Activated T-cell treated with anti-CD3 and anti-CD28 coated beads, Interleukin-2, amount 50 U/mL, for 72 hours (primary cell): ENCODE results near the gene RPL41. TPM values are rescaled to one million over a fixed set of nuclear protein-coding genes. Genes with fewer than 3 reads are reported as not detected.

Experiments used
- ATAC-seq, 2 donors: fragments of 150-1000 bp; cut with Tn5 transposase; replicated peaks in 1 of 2; 2 replicates each; pipeline ENCODE4 v1.10.0; 2021; ENCODE audit warnings: moderate library complexity in 2 of 2, mild to moderate bottlenecking in 1 of 2
- DNase-seq, 2 donors: peaks; one replicate each; pipeline ENCODE4 v3.0.0; 2021 to 2022; ENCODE audit warnings: mixed read lengths in 1 of 2
- H3K27ac Mint-ChIP-seq: one replicate; pipeline ENCODE4 v1.8.0; 2022; ENCODE audit warnings: mild to moderate bottlenecking, moderate library complexity, mixed read lengths
- H3K27me3 Mint-ChIP-seq: one replicate; pipeline ENCODE4 v1.8.0; 2022; ENCODE audit warnings: low read depth, mixed read lengths
- H3K36me3 Mint-ChIP-seq, 2 donors: one replicate each; pipeline ENCODE4 v1.8.0; 2022; ENCODE audit warnings: mixed read lengths in 2 of 2, mild to moderate bottlenecking in 1 of 2; ENCODE audit not compliant: insufficient read depth in 2 of 2
- H3K4me1 Mint-ChIP-seq: one replicate; pipeline ENCODE4 v1.8.0; 2022; ENCODE audit warnings: low read depth, mixed read lengths
- H3K4me3 Mint-ChIP-seq, 2 donors: one replicate each; pipeline ENCODE4 v1.8.0; 2022; ENCODE audit warnings: mild to moderate bottlenecking in 2 of 2, mixed read lengths in 2 of 2, moderate library complexity in 2 of 2
- H3K9me3 Mint-ChIP-seq, 2 donors: one replicate each; pipeline ENCODE4 v1.8.0; 2022; ENCODE audit warnings: mixed read lengths in 2 of 2
- total RNA-seq, 2 donors: library from RNA; stranded (reverse); gene quantifications; one replicate each; pipeline ENCODE4 v1.2.3, GENCODE V29; 2022

Gene RPL41
- total RNA-seq, 2 donors from 2014 or later, result 5,172 to 5,269 TPM

DNA sequence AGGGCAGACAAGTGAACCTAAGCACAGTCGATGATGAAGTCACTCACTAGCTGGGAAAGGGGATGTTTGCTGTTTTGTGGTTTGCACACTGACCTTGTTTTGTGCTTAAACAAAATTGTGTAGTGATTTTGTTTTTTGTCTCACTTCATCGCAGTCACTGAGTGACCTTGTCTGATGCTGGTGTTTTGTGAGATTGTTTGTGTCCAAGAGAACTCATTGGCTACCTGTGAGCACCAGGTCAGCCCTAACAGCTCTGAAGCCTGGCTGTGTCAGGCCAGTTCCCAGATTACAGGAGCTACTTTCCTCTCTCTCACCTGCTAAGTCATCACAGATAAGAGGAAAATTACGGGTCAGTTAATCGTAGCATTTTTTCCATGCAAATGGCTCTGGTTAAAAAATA lies 7.7 kb downstream of the RPL41 start:
- H3K4me1 Mint-ChIP-seq, result peaks cover 43% of the 10 kb centered on the region
- ATAC-seq (no peak), DNase-seq (no peak)
- peak overlapping the region; percentile 68 for H3K27ac Mint-ChIP-seq
- H3K9me3 Mint-ChIP-seq, result no peaks in the 10 kb centered on the region
- no peaks in the 10 kb centered on the region for H3K27me3 Mint-ChIP-seq
- H3K36me3 Mint-ChIP-seq, result peaks cover 7 to 14% of the 10 kb centered on the region in 2 donors
- no peak overlapping the region for H3K4me3 Mint-ChIP-seq

DNA sequence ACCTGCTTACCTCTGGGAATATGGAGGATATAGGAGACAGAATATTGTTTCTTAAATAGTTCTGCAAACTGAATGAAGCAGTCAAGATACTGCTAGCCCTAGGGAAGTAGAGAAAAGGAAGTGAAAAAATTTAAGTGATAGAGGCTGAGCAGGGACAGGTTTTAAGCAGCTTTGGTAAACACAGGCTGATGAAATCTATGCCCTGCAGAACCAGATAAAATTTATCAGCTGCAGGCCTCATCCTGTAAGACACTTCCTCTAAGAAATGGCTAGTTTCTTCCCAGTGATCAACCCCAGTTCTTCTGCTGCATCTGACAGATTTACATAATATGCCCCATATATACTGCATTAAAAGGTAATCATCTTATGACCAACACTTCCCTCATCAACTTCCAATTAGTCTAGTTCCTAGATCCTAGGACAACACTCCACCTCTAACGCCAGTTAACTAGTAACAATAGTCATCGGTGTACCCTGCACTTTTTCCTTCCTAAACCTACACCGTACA lies 10.4 kb downstream of the RPL41 start:
- peak overlapping the region; percentile 97 to 98 for H3K4me3 Mint-ChIP-seq
- H3K4me1 Mint-ChIP-seq, result peaks cover 56% of the 10 kb centered on the region
- DNase-seq (no peak), ATAC-seq (no peak)
- H3K36me3 Mint-ChIP-seq, result peaks cover 14 to 23% of the 10 kb centered on the region in 2 donors
- no peaks in the 10 kb centered on the region for H3K9me3 Mint-ChIP-seq
- no peaks in the 10 kb centered on the region for H3K27me3 Mint-ChIP-seq
- peak overlapping the region; percentile 81 for H3K27ac Mint-ChIP-seq

DNA sequence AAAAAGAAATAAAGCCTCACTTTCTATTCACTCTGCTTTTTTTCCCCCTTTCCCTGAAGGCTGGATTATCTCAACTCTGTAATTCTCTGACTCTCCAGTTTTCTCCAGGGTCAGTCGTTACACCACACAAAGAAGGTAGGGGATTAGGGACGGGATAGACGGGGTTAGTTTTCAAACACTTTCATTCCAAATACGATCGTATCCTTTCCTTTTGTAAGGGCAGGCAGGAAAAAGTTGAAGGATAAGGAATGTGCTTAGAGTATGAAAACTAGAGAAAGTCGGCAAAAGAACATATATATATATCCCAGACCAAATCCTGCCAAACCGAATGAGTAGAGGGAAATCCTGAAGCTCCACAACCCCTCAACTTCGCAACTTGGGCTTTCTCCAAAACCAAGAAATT lies 11.1 kb downstream of the RPL41 start:
- Mint-ChIP-seq H3K27ac (peak overlapping the region; percentile 34), H3K36me3 (peaks cover 20 to 28% of the 10 kb centered on the region in 2 donors), H3K9me3 (no peaks in the 10 kb centered on the region), H3K27me3 (no peaks in the 10 kb centered on the region), H3K4me3 (peak overlapping the region; percentile 97 to 98), H3K4me1 (peaks cover 62% of the 10 kb centered on the region)
- ATAC-seq (no peak), DNase-seq (no peak)

DNA sequence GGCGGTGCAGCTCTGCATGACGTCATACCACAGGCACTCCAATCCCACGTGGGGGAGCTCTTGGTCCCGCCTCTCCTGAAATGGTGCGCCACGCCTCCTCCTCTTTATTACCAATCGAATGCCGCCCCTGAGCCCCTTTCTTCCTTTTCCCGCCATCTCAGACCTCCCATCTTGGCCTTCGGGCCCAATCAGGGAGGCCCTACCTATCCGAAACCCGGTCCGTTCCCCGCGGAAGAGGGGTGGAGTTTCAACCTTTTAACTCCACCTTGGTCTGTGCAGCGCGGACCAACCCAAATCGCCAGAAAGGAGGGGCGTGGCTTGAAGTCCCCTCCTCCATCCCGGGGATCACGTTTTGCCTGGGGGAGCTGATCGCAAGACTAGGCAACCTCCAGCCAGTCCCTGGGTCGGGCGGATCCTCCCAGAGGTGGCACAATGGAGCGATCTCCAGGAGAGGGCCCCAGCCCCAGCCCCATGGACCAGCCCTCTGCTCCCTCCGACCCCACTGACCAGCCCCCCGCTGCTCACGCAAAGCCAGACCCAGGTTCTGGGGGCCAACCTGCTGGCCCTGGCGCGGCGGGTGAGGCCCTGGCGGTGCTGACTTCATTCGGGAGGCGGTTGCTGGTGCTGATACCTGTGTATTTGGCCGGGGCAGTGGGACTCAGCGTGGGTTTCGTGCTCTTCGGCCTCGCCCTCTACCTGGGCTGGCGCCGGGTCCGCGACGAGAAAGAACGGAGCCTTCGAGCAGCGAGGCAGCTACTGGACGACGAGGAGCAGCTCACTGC lies 11.6 kb downstream of the RPL41 start, which contains the start of gene ESYT1:
ESYT1 (plus strand) TSS at position 380 of the 782 bp plus-strand sequence; CDS start at position 433, 53 bp downstream.
- H3K27ac Mint-ChIP-seq, result peak within 1 kb of the TSS; percentile 94
- no peaks in the 10 kb centered on the region for H3K9me3 Mint-ChIP-seq
- peaks cover 62% of the 10 kb centered on the region for H3K4me1 Mint-ChIP-seq
- H3K27me3 Mint-ChIP-seq, result no peaks in the 10 kb centered on the region
- peaks cover 21 to 29% of the 10 kb centered on the region in 2 donors for H3K36me3 Mint-ChIP-seq
- peak within 1 kb of the TSS; percentile 97 to 98 for H3K4me3 Mint-ChIP-seq
- ATAC-seq, result peak; percentile 93 to 94
- DNase-seq, result peak; percentile 97 to 99

DNA sequence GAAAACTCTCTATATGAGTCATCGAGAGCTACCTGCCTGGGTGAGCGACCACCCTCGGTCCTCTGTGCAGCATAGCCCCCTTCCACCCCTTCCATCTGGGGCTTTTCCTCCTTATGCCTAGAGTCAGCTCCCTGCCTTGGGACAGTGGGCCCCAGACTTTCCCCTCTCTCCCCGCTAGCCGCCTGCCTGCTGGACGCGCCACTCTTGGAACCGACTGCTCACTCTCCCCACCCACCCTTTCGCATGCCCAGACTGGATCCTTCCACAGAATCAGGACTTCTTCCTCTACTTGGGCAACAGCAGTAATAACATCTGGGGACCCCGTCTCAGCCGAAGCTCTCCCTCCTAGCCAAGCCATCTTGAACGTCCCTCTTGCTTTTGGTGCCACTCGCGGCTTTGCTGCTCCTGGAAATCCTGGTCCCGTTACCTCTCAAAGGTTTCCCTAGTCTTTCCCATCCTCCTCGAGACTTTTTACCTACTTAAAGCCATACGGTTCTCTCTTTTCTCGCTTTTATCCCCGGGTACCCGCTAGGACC lies 12.3 kb downstream of the RPL41 start:
- Mint-ChIP-seq H3K36me3 (peaks cover 24 to 32% of the 10 kb centered on the region in 2 donors), H3K9me3 (no peaks in the 10 kb centered on the region), H3K4me3 (peak overlapping the region; percentile 97 to 98), H3K27me3 (no peaks in the 10 kb centered on the region), H3K4me1 (peaks cover 68% of the 10 kb centered on the region), H3K27ac (peak overlapping the region; percentile 94)
- DNase-seq (peak in 1 of 2 donors; percentile 46), ATAC-seq (no peak)

DNA sequence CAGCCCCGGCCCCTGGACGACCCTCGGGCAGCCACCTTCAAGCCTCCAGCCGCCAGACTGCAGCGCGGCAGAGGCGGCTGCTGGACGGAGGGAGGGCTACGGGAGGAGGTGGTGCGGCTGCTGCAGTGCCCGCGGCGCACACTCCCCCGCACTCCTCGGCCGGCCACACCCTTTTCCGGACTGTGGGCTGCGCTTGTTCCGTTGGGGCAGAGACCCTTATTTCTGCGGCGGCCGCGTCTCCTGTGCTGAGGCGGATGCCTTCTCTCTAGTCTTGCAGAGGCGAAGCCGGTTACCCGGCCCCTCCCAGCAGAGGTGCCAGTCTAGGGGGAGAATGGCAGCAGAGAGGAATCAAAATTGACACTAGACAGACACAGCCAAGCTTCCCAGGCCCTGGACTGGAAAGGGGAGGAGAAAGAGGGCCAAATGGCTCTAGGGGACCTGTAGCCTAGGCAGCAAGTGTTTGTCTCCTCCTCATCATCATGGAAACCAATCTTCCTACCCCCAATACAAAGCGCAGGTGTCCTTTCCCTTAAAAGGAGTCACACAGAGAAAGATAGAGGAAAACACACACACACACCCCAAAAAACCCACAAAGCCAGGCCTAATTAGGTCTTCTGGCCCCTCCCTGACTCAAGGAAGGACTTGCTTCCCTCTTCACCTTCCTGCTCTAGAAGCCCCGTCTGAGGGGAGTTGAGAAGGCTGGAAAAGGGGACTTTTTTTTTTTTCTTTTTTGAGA lies 12.9 kb downstream of the RPL41 start:
- DNase-seq, result peak; percentile 80
- ATAC-seq, result peak; percentile 28 to 43
- H3K27me3 Mint-ChIP-seq, result no peaks in the 10 kb centered on the region
- H3K4me1 Mint-ChIP-seq, result peaks cover 68% of the 10 kb centered on the region
- H3K9me3 Mint-ChIP-seq, result no peaks in the 10 kb centered on the region
- peaks cover 26 to 29% of the 10 kb centered on the region in 2 donors for H3K36me3 Mint-ChIP-seq
- peak overlapping the region; percentile 97 to 98 for H3K4me3 Mint-ChIP-seq
- H3K27ac Mint-ChIP-seq, result peak overlapping the region; percentile 94

DNA sequence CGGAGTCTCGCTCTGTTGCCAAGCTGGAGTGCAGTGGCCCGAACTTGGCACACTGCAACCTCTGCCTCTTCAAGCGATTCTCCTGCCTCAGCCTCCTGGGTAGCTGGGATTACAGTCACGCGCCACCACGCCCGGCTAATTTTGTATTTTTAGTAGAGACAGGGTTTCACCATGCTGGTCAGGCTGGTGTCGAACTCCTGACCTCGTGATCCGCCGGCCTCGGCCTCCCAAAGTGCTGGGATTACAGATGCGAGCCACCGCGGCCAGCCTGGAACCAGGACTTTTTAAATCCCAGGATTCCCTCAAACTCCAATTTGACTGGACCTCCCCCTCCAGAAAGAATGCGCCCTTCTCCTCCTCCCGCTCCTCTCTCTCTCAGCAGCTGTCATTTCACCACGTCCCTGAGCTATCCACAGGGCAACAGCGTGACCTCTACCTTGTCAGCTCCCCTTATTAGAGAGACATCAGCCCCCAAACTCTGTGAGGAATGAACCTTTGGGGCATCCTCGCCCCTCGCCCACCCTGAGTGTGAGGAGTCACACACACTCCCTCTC lies 13.6 kb downstream of the RPL41 start:
- no peak for ATAC-seq
- Mint-ChIP-seq H3K36me3 (peaks cover 26 to 33% of the 10 kb centered on the region in 2 donors), H3K9me3 (no peaks in the 10 kb centered on the region), H3K4me1 (peaks cover 71% of the 10 kb centered on the region), H3K4me3 (peak overlapping the region; percentile 97 to 98), H3K27ac (peak overlapping the region; percentile 94), H3K27me3 (no peaks in the 10 kb centered on the region)
- DNase-seq, result no peak

DNA sequence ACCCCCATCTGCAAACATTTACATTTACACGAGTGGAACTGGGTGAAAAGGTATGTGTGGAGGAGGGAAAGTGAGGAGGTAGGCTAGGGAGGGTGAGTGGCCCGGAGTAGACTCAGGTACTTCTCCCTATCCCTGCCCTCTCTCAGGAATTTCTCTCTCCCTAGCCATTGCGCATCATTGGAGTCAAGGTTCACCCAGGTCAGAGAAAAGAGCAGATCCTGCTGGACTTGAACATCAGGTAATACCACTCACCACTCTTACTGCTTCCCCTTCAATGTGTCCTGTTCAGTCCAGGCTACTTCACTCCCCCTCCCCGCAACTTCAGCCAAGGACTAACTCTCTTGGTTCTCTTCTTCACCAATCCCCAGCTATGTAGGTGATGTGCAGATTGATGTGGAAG lies 14.4 kb downstream of the RPL41 start:
- peaks cover 72% of the 10 kb centered on the region for H3K4me1 Mint-ChIP-seq
- no peaks in the 10 kb centered on the region for H3K27me3 Mint-ChIP-seq
- DNase-seq (no peak), ATAC-seq (no peak)
- H3K9me3 Mint-ChIP-seq, result no peaks in the 10 kb centered on the region
- H3K4me3 Mint-ChIP-seq, result peak overlapping the region; percentile 97 to 98
- no peak overlapping the region for H3K27ac Mint-ChIP-seq
- H3K36me3 Mint-ChIP-seq, result peaks cover 26 to 37% of the 10 kb centered on the region in 2 donors

DNA sequence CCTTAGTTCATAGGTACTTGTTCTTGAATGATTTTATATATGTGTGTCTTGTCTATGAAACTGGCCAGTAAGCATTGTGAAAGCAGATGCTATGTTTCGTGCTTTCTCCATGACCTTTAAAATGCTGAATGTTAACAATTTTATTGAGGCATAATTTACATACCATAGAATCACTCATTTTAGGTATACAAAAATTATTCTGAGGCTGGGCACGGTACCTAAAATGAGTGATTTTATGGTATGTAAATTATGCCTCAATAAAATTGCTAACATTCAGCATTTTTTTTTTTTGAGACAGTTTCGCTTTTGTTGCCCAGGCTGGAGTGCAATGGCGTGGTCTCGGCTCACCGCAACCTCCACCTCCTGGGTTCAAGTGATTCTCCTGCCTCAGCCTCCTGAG lies 18.5 kb downstream of the RPL41 start:
- Mint-ChIP-seq H3K27ac (peak overlapping the region; percentile 43), H3K9me3 (no peaks in the 10 kb centered on the region), H3K4me3 (no peak overlapping the region), H3K36me3 (peaks cover 27 to 64% of the 10 kb centered on the region in 2 donors), H3K27me3 (no peaks in the 10 kb centered on the region), H3K4me1 (peaks cover 58% of the 10 kb centered on the region)
- DNase-seq (no peak), ATAC-seq (no peak)

DNA sequence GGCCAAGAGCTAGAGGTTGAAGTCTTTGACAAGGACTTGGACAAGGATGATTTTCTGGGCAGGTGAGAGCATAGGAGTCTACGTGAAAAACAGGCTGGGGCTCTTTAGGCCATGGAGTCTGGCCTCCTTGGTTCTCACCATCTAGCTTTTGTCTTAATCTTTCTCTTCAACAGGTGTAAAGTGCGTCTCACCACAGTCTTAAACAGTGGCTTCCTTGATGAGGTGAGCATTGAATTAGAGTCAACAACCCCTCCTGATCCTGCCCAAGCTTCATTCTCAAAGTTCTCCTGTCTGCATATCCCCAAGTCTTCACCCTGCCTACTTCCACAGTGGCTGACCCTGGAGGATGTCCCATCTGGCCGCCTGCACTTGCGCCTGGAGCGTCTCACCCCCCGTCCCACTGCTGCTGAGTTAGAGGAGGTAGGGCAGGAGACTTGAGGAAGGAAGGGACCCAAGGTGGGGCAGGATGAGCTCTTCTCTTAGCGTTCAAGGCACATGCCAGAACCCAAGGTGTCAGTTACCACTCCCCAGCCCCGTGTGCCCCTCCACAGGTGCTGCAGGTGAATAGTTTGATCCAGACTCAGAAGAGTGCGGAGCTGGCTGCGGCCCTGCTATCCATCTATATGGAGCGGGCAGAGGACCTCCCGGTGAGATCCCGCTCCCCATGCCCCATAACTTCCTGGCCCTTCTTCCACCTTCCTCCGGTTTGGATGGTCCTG lies 21.6 kb downstream of the RPL41 start:
- H3K27ac Mint-ChIP-seq, result peak overlapping the region; percentile 39

DNA sequence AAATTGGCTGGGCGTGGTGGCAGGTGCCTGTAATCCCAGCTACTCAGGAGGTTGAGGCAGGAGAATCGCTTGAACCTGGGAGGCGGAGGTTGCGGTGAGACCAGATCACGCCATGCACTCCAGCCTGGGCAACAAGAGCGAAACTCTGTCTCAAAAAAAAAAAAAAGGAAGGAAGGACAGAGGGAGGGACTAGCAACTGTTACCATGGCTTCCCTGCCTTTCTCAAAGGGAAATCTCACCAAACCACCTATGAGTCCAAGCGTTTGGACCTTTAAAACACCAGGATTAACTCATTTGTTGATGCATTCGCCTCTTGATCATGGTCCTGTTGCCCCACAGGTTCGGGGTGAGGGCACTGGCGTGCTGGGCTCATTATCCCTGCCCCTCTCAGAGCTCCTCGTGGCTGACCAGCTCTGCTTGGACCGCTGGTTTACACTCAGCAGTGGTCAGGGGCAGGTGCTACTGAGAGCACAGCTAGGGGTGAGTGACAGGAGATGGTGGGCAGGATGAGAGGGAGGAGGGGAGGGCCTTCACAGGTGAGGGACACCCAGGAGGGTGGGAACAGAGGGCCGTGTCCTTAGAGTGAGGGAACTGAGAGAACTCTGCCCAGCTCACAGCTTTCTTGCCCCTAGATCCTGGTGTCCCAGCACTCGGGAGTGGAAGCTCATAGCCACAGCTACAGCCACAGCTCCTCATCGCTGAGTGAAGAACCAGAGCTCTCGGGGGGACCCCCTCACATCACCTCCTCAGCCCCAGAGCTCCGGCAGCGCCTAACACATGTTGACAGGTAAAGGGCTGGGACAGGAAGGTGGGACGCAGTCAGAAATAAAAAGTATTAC lies 25.7 kb downstream of the RPL41 start:
- peaks cover 24 to 47% of the 10 kb centered on the region in 2 donors for H3K36me3 Mint-ChIP-seq
- H3K27me3 Mint-ChIP-seq, result no peaks in the 10 kb centered on the region
- H3K4me1 Mint-ChIP-seq, result peaks cover 10% of the 10 kb centered on the region
- H3K4me3 Mint-ChIP-seq, result no peak overlapping the region
- no peaks in the 10 kb centered on the region for H3K9me3 Mint-ChIP-seq
- H3K27ac Mint-ChIP-seq, result no peak overlapping the region
- DNase-seq (no peak), ATAC-seq (no peak)

More for the DNA sequence above, 21.6 kb downstream of the RPL41 start:
- ATAC-seq (no peak), DNase-seq (no peak)
- Mint-ChIP-seq H3K36me3 (peaks cover 25 to 55% of the 10 kb centered on the region in 2 donors), H3K9me3 (no peaks in the 10 kb centered on the region), H3K27me3 (no peaks in the 10 kb centered on the region), H3K4me3 (no peak overlapping the region), H3K4me1 (peaks cover 36% of the 10 kb centered on the region)
